K562 (cell line): ENCODE data around the gene IPO13. TPM values are rescaled to one million over a fixed set of nuclear protein-coding genes. Genes with fewer than 3 reads are reported as not detected.
A peak's percentile ranks its signal among the peaks of the same experiment; 100 is the strongest.

Source experiments
- CBFA2T2 ChIP-seq: fragments of 450-650 bp; conservative IDR thresholded peaks from 2 replicates; pipeline ENCODE4 v1.6.1; 2017; ENCODE audit warnings: mild to moderate bottlenecking
- CBFA2T3 ChIP-seq: fragments of 450-650 bp; IDR thresholded peaks from 2 replicates; pipeline ENCODE4 v1.6.1; 2017
- CBFB ChIP-seq: sonication (generic); formaldehyde crosslinking; IDR thresholded peaks from 2 replicates; pipeline ENCODE4 v1.4.0; 2020; ENCODE audit warnings: mild to moderate bottlenecking, missing genetic modification reagents
- CCNT2 ChIP-seq: IDR thresholded peaks from 2 replicates; pipeline ENCODE4 v1.6.1; 2011; ENCODE audit warnings: borderline replicate concordance, low read depth, mild to moderate bottlenecking, moderate library complexity, mixed read lengths, low read length; ENCODE audit not compliant: insufficient read length; ENCODE audit errors: extremely low read depth
- CHD1 ChIP-seq: fragments of 200-600 bp; sonication (generic); IDR thresholded peaks from one replicate; pipeline ENCODE4 v1.6.1; 2012; ENCODE audit warnings: mild to moderate bottlenecking, moderate library complexity, low read length, inconsistent platforms
- DNMT1 ChIP-seq: fragments of 450-650 bp; IDR thresholded peaks from 2 replicates; pipeline ENCODE4 v1.6.1; 2016; ENCODE audit warnings: antibody characterized with exemption, mild to moderate bottlenecking
- EWSR1 ChIP-seq: fragments of 450-650 bp; IDR thresholded peaks from 2 replicates; pipeline ENCODE4 v1.6.1; 2018; ENCODE audit warnings: borderline replicate concordance, mild to moderate bottlenecking, low read depth, moderate library complexity; ENCODE audit not compliant: partially characterized antibody
- MAZ ChIP-seq, 2 experiments: fragments of 450-650 bp in 1 of 2; sonication (generic) in 1 of 2; formaldehyde crosslinking; IDR thresholded peaks in 1 of 2; conservative IDR thresholded peaks in 1 of 2; 2 replicates each; pipeline versions ENCODE4 v1.4.0 to v1.5.0; 2020; ENCODE audit warnings: mild to moderate bottlenecking in 1 of 2, missing genetic modification reagents in 1 of 2
- MITF ChIP-seq: IDR thresholded peaks from 2 replicates; pipeline ENCODE4 v1.6.1; 2014; ENCODE audit warnings: antibody characterized with exemption
- MNT ChIP-seq, 2 experiments: fragments of 450-650 bp; conservative IDR thresholded peaks; 2 replicates each; pipeline ENCODE4 v1.6.1; 2017; ENCODE audit warnings: mild to moderate bottlenecking in 2 of 2, moderate library complexity in 2 of 2
- NRF1 ChIP-seq, 2 experiments: fragments of 450-650 bp; IDR thresholded peaks in 1 of 2; conservative IDR thresholded peaks in 1 of 2; 2 replicates each; pipeline ENCODE4 v1.6.1; 2014; ENCODE audit warnings: mild to moderate bottlenecking in 2 of 2
- POLR2G ChIP-seq: fragments of 200-400 bp; formaldehyde crosslinking; IDR thresholded peaks from 2 replicates; pipeline ENCODE4 v1.6.1; 2017; ENCODE audit warnings: low read depth, mild to moderate bottlenecking, antibody characterized with exemption, low read length, moderate library complexity
- TEAD4 ChIP-seq, 2 experiments: sonication (generic) in 1 of 2; formaldehyde crosslinking in 1 of 2; IDR thresholded peaks; 2 replicates each; pipeline versions ENCODE4 v1.6.1 to v1.8.0; 2012 to 2022; ENCODE audit warnings: borderline replicate concordance in 1 of 2, inconsistent platforms in 1 of 2, low read length in 1 of 2, mild to moderate bottlenecking in 1 of 2, missing genetic modification reagents in 1 of 2
- TFAP4 ChIP-seq: sonication (generic); formaldehyde crosslinking; IDR thresholded peaks from 2 replicates; pipeline ENCODE4 v1.8.0; 2022; ENCODE audit warnings: missing genetic modification reagents, mild to moderate bottlenecking, moderate library complexity, borderline replicate concordance
- U2AF1 ChIP-seq: fragments of 200-400 bp; formaldehyde crosslinking; optimal IDR thresholded peaks from 2 replicates; pipeline ENCODE3; 2017; ENCODE audit warnings: mild to moderate bottlenecking, low read depth, low read length, moderate library complexity
- ZBED1 ChIP-seq: IDR thresholded peaks from 2 replicates; pipeline ENCODE4 v1.6.1; 2014
- ZBTB7A ChIP-seq: IDR thresholded peaks from 2 replicates; pipeline ENCODE4 v1.6.1; 2011; ENCODE audit warnings: low read depth, mild to moderate bottlenecking, low read length, moderate library complexity, borderline replicate concordance; ENCODE audit not compliant: control insufficient read depth
- ZFX ChIP-seq: sonication (generic); formaldehyde crosslinking; IDR thresholded peaks from 2 replicates; pipeline ENCODE4 v1.8.0; 2022; ENCODE audit warnings: mild to moderate bottlenecking, missing genetic modification reagents, moderate library complexity
- polyA plus RNA-seq, 8 experiments: library from polyadenylated mRNA; depleted of rRNA in 4 of 8; stranded (reverse) in 5 of 8; unstranded in 3 of 8; fragments of >200 nt; fragmentation: Nextera tagmentation in 2 of 8; fragmentation: Illumina TruSeq in 1 of 8; extraction: Ambion mirVana in 2 of 8; extraction: Trizol in 1 of 8; gene quantifications; 2 replicates each; pipeline versions ENCODE4 v1.2.1 to v1.2.3, GENCODE V29; 2011 to 2014; ENCODE audit warnings: inconsistent platforms in 1 of 8, missing spikeins in 1 of 8
- total RNA-seq, 7 experiments: library from RNA; depleted of rRNA in 6 of 7; stranded (reverse); fragments of >200 nt in 6 of 7; fragmentation: Illumina TruSeq in 2 of 7; extraction: Trizol in 2 of 7; gene quantifications; 2 replicates each; pipeline versions ENCODE4 v1.2.1 to v1.2.3, GENCODE V29; 2011 to 2021; ENCODE audit warnings: low replicate concordance in 1 of 7

IPO13 gene
- total and polyA plus RNA-seq, 9 of the 15 experiments (the other 6 are each of a cell fraction or from before 2014, with no cell fraction given): 7.0 to 30.8 (median 16.2) TPM

GRCh38 chr1:43978551-43979260 lies 32.0 kb downstream of the IPO13 start, which contains the start of gene B4GALT2 (continued):
- TF ChIP-seq MNT (conservative IDR thresholded peaks at IDR 0.05) (no peak), U2AF1 (no peak), ZBTB7A (0 out of 2 replicates have a peak, but pooled peaks have one; percentile 14), TFAP4 (CRISPR knock-in tag) (peak; percentile 37; the same call in 1 of the 2 replicates), TEAD4 (IDR thresholded peaks at IDR 0.05; ENCODE audit: low read length) (0 out of 2 replicates have a peak, but pooled peaks have one; percentile 9), TEAD4 (CRISPR knock-in tag; IDR thresholded peaks at IDR 0.05; ENCODE audit: borderline replicate concordance) (no peak), ZFX (CRISPR knock-in tag) (peak; percentile 26; the same call in 1 of the 2 replicates), MAZ (CRISPR knock-in tag; conservative IDR thresholded peaks at IDR 0.05 in 1 of 2, IDR thresholded peaks at IDR 0.05 in 1 of 2) (0 out of 4 replicates have a peak, but pooled peaks of 1 of the 2 experiments have one; percentile 27), DNMT1 (peak; percentile 55; the same call in 1 of the 2 replicates), CCNT2 (peak; percentile 7), EWSR1 (no peak), POLR2G (peak; percentile 75), CBFA2T3 (peak; percentile 21; the same call in 1 of the 2 replicates), NRF1 (conservative IDR thresholded peaks at IDR 0.05 in 1 of 2, IDR thresholded peaks at IDR 0.05 in 1 of 2) (0 out of 4 replicates have a peak, but pooled peaks of 1 of the 2 experiments have one; percentile 16), CBFB (0 out of 2 replicates have a peak, but pooled peaks have one; percentile 20), MITF (no peak), CHD1 (peak; percentile 27), ZBED1 (0 out of 2 replicates have a peak, but pooled peaks have one; percentile 47), CBFA2T2 (0 out of 2 replicates have a peak, but pooled peaks have one; percentile 6)
